Caki2 (cell line): ENCODE measurements around the gene GALNT4. TPM values are rescaled to one million over a fixed set of nuclear protein-coding genes. Genes with fewer than 3 reads are reported as not detected.

Source experiments
- DNase-seq: peaks from one replicate; pipeline ENCODE4 v3.0.0-alpha.2; 2015; ENCODE audit warnings: low read depth
- in situ Hi-C: cut with HindIII; loops from 2 replicates; pipeline ENCODE4 v1.10.0; 2016; ENCODE audit warnings: low sequenced_read_pairs, low pct_unique_long_range_greater_than_20kb, mixed read lengths
- total RNA-seq: library from RNA; depleted of rRNA; stranded (reverse); fragments of >200 nt; shearing (Covaris generic); gene quantifications from 2 replicates; pipeline ENCODE4 v1.2.3, GENCODE V29; 2014; ENCODE audit warnings: low replicate concordance; rRNA removed

GALNT4 gene
- total RNA-seq, 1 experiment from 2014 or later: 2.3 TPM

DNA sequence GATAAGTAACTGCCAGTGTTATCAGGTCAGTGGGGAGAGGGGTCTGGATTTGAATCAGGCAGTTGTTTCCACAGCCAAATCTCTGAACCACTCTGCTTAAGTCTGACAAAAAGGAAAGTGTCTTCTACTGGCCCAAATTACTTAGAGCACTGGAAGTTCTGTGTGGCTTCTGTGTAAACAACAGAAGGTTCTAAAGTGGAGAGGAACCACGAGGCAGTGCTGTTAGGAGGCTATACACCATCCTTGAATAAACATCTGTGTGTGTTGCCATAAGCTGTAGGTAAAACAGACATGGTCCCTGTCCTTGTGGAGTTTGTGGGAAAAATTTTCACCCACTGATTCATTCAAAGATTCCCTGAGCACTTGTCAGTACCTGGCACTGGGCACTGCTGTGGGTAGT lies 50.0 kb downstream of the GALNT4 start:
- no peak for DNase-seq
- in situ Hi-C loops: loop anchor here (25.0 kb wide), 1 partner anchor 412 kb away; no protein-coding TSS in a partner anchor

Other genes with a start within 250 kb of the GALNT4 start
- 24.3 and 24.4 TPM in 2 replicates for gene DUSP6, start 172.3 kb downstream of the GALNT4 start, total RNA-seq
- 4.7 and 7.8 TPM in 2 replicates for gene POC1B, start 1.3 kb upstream of the GALNT4 start, total RNA-seq
- gene ATP2B1, start 184.0 kb upstream of the GALNT4 start, total RNA-seq: 11.4 and 11.5 TPM in 2 replicates